Gastrocnemius medialis (tissue), 4 donors: ENCODE measurements around the gene CELSR1.
"Not testable (repeated sequence)": the region's sequence is repeated elsewhere in the genome, so short reads cannot be mapped to it uniquely, and the experiment has no call there.

ENCODE experiments used
- POLR2A ChIP-seq, 2 donors: fragments of 450-650 bp; IDR thresholded peaks; one replicate each; pipeline ENCODE4 v1.6.1; 2017; ENCODE audit warnings: antibody characterized with exemption in 2 of 2, mild to moderate bottlenecking in 2 of 2, moderate library complexity in 2 of 2
- TF ChIP-seq, protein P1 (sequence below), 5 experiments: fragments of 450-650 bp in 3 of 5; fragments of 200-600 bp in 2 of 5; sonication (generic) in 2 of 5; IDR thresholded peaks in 4 of 5; conservative IDR thresholded peaks in 1 of 5; 1 replicate in 4 of 5; 2 replicates in 1 of 5; pipeline ENCODE4 v1.5.1; 2016 to 2019; ENCODE audit warnings: antibody characterized with exemption in 5 of 5, mild to moderate bottlenecking in 3 of 5, moderate library complexity in 3 of 5

- TF ChIP-seq, protein P1, sequence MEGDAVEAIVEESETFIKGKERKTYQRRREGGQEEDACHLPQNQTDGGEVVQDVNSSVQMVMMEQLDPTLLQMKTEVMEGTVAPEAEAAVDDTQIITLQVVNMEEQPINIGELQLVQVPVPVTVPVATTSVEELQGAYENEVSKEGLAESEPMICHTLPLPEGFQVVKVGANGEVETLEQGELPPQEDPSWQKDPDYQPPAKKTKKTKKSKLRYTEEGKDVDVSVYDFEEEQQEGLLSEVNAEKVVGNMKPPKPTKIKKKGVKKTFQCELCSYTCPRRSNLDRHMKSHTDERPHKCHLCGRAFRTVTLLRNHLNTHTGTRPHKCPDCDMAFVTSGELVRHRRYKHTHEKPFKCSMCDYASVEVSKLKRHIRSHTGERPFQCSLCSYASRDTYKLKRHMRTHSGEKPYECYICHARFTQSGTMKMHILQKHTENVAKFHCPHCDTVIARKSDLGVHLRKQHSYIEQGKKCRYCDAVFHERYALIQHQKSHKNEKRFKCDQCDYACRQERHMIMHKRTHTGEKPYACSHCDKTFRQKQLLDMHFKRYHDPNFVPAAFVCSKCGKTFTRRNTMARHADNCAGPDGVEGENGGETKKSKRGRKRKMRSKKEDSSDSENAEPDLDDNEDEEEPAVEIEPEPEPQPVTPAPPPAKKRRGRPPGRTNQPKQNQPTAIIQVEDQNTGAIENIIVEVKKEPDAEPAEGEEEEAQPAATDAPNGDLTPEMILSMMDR (IDR thresholded peaks at IDR 0.05 in 4 of 5, conservative IDR thresholded peaks at IDR 0.05 in 1 of 5) = not testable (repeated sequence)
- TF ChIP-seq POLR2A (IDR thresholded peaks at IDR 0.05) = not testable (repeated sequence)
Measured at GRCh38 chr22:46312848-46313247, 224.6 kb downstream of the CELSR1 start.
